Karpas-422 (cell line): ENCODE data around the gene CERS5. TPM values are rescaled to one million over a fixed set of nuclear protein-coding genes. Genes with fewer than 3 reads are reported as not detected.
A peak's percentile ranks its signal among the peaks of the same experiment; 100 is the strongest.

Source experiments
- DNase-seq: peaks from one replicate; pipeline ENCODE4 v3.0.0-alpha.2; 2015
- H2AFZ ChIP-seq: fragments of 200-600 bp; sonication (generic); 2 replicates; pipeline ENCODE4 v1.6.1; 2014; ENCODE audit warnings: antibody characterized with exemption, low read length, mixed read lengths
- H3K27ac ChIP-seq: fragments of 200-600 bp; sonication (generic); 2 replicates; pipeline ENCODE4 v1.5.1; 2014; ENCODE audit warnings: mild to moderate bottlenecking, low read length, moderate library complexity
- H3K27me3 ChIP-seq: fragments of 200-600 bp; sonication (generic); 2 replicates; pipeline ENCODE4 v1.6.1; 2014; ENCODE audit warnings: low read length, mixed read lengths
- H3K36me3 ChIP-seq: fragments of 200-600 bp; sonication (generic); 2 replicates; pipeline ENCODE4 v1.6.1; 2014; ENCODE audit warnings: low read length, mixed read lengths; ENCODE audit not compliant: insufficient read depth
- H3K4me1 ChIP-seq: fragments of 200-600 bp; sonication (generic); 2 replicates; pipeline ENCODE4 v1.6.1; 2014; ENCODE audit warnings: mild to moderate bottlenecking, low read length, mixed read lengths
- H3K4me2 ChIP-seq: fragments of 200-600 bp; sonication (generic); 2 replicates; pipeline ENCODE4 v1.6.1; 2014; ENCODE audit warnings: low read length, low read depth, mild to moderate bottlenecking; ENCODE audit not compliant: poor library complexity, severe bottlenecking
- H3K4me3 ChIP-seq: fragments of 200-600 bp; sonication (generic); 2 replicates; pipeline ENCODE4 v1.5.1; 2014; ENCODE audit warnings: mild to moderate bottlenecking, antibody characterized with exemption, low read length, mixed read lengths
- H3K79me2 ChIP-seq: fragments of 200-600 bp; sonication (generic); 2 replicates; pipeline ENCODE4 v1.6.1; 2014; ENCODE audit warnings: mild to moderate bottlenecking, low read length, mixed read lengths
- H3K9ac ChIP-seq: fragments of 200-600 bp; sonication (generic); 2 replicates; pipeline ENCODE4 v1.6.0; 2014; ENCODE audit warnings: low read length
- H3K9me2 ChIP-seq: fragments of 200-600 bp; sonication (generic), shearing (Covaris generic); replicated peaks from 2 replicates; pipeline ENCODE4 v1.6.0; 2014; ENCODE audit warnings: mild to moderate bottlenecking, low read length, moderate library complexity; ENCODE audit not compliant: insufficient read depth
- H3K9me3 ChIP-seq: fragments of 300-700, 200-600 bp; sonication (generic); 2 replicates; pipeline ENCODE4 v1.6.1; 2014; ENCODE audit warnings: low read length, mixed read lengths
- H4K20me1 ChIP-seq: fragments of 200-600 bp; sonication (generic); 2 replicates; pipeline ENCODE4 v1.6.1; 2014; ENCODE audit warnings: mild to moderate bottlenecking, antibody characterized with exemption, low read length, low read depth; ENCODE audit not compliant: insufficient read depth
- total RNA-seq: library from RNA; depleted of rRNA; stranded (reverse); fragments of >200 nt; shearing (Covaris generic); gene quantifications from 2 replicates; pipeline ENCODE4 v1.2.3, GENCODE V29; 2014; ENCODE audit warnings: low replicate concordance; rRNA removed

CERS5 gene
- total RNA-seq: 47.7 and 65.9 TPM in 2 replicates

GRCh38 chr12:50167049-50167828, at the start of gene CERS5:
Gene CERS5 (minus strand): TSS chr12:50167369. CDS start chr12:50167297, 72 bp downstream.
- peak within 1 kb of the TSS; percentile 72 for H2AFZ ChIP-seq
- DNase-seq: peak; percentile 99
- no peaks in the 10 kb centered on the region for H3K9me2 ChIP-seq
- H3K9me3 ChIP-seq: no peaks in the 10 kb centered on the region
- H3K4me2 ChIP-seq: peak within 1 kb of the TSS; percentile 75
- H3K36me3 ChIP-seq: no peaks in the 10 kb centered on the region
- peak within 1 kb of the TSS; percentile 93 for H3K9ac ChIP-seq
- H3K4me3 ChIP-seq: peak within 1 kb of the TSS; percentile 94
- peaks cover 48% of the 10 kb centered on the region for H3K79me2 ChIP-seq
- no peaks in the 10 kb centered on the region for H3K27me3 ChIP-seq
- H4K20me1 ChIP-seq: no peaks in the 10 kb centered on the region
- peaks cover 18% of the 10 kb centered on the region for H3K4me1 ChIP-seq
- H3K27ac ChIP-seq: peak within 1 kb of the TSS; percentile 69

GRCh38 chr12:50215033-50215432, 47.9 kb upstream of the CERS5 start:
- Histone ChIP-seq H3K79me2 (peaks cover 86% of the 10 kb centered on the region), H3K27ac (no peak overlapping the region), H3K36me3 (peaks cover 19% of the 10 kb centered on the region; the same call in 1 of the 2 replicates), H3K4me1 (peaks cover 29% of the 10 kb centered on the region), H4K20me1 (no peaks in the 10 kb centered on the region), H3K9me3 (no peaks in the 10 kb centered on the region), H3K27me3 (no peaks in the 10 kb centered on the region), H2AFZ (no peak overlapping the region), H3K9me2 (no peaks in the 10 kb centered on the region), H3K4me3 (no peak overlapping the region), H3K9ac (no peak overlapping the region), H3K4me2 (peak overlapping the region; percentile 2)
- no peak for DNase-seq

GRCh38 chr12:50214018-50214417, 46.8 kb upstream of the CERS5 start:
- peaks cover 83% of the 10 kb centered on the region for H3K79me2 ChIP-seq
- no peak overlapping the region for H3K9ac ChIP-seq
- no peak for DNase-seq
- H2AFZ ChIP-seq: no peak overlapping the region
- H3K4me1 ChIP-seq: peaks cover 25% of the 10 kb centered on the region
- H3K4me2 ChIP-seq: peak overlapping the region; percentile 19
- H3K4me3 ChIP-seq: no peak overlapping the region
- H3K27ac ChIP-seq: no peak overlapping the region
- H3K27me3 ChIP-seq: no peaks in the 10 kb centered on the region
- H4K20me1 ChIP-seq: no peaks in the 10 kb centered on the region
- no peaks in the 10 kb centered on the region for H3K9me3 ChIP-seq
- H3K9me2 ChIP-seq: no peaks in the 10 kb centered on the region
- H3K36me3 ChIP-seq: peaks cover 14% of the 10 kb centered on the region; the same call in 1 of the 2 replicates

- no peak for DNase-seq
- H3K4me3 ChIP-seq: no peak overlapping the region
- H3K79me2 ChIP-seq: peaks cover 79% of the 10 kb centered on the region
- H3K4me2 ChIP-seq: peak overlapping the region; percentile 19
- H3K9ac ChIP-seq: no peak overlapping the region
- H4K20me1 ChIP-seq: no peaks in the 10 kb centered on the region
- H3K9me3 ChIP-seq: no peaks in the 10 kb centered on the region
- H3K36me3 ChIP-seq: peaks cover 10% of the 10 kb centered on the region; the same call in 1 of the 2 replicates
- H2AFZ ChIP-seq: no peak overlapping the region
- H3K27me3 ChIP-seq: no peaks in the 10 kb centered on the region
- H3K4me1 ChIP-seq: peaks cover 25% of the 10 kb centered on the region
- no peak overlapping the region for H3K27ac ChIP-seq
- no peaks in the 10 kb centered on the region for H3K9me2 ChIP-seq
Observed at GRCh38 chr12:50213439-50213838, 46.3 kb upstream of the CERS5 start.

GRCh38 chr12:50212071-50212467, 44.9 kb upstream of the CERS5 start:
- peaks cover 79% of the 10 kb centered on the region for H3K79me2 ChIP-seq
- H4K20me1 ChIP-seq: no peaks in the 10 kb centered on the region
- H2AFZ ChIP-seq: no peak overlapping the region
- H3K4me1 ChIP-seq: peaks cover 25% of the 10 kb centered on the region
- H3K4me2 ChIP-seq: no peak overlapping the region
- H3K9me2 ChIP-seq: no peaks in the 10 kb centered on the region
- H3K27me3 ChIP-seq: no peaks in the 10 kb centered on the region
- H3K9ac ChIP-seq: no peak overlapping the region
- H3K27ac ChIP-seq: 0 out of 2 replicates have a peak overlapping the region, but pooled peaks have one; percentile 3
- H3K9me3 ChIP-seq: no peaks in the 10 kb centered on the region
- no peak for DNase-seq
- H3K4me3 ChIP-seq: no peak overlapping the region
- peaks cover 10% of the 10 kb centered on the region; the same call in 1 of the 2 replicates for H3K36me3 ChIP-seq

- DNase-seq: no peak
- Histone ChIP-seq H3K27me3 (no peaks in the 10 kb centered on the region), H3K4me3 (no peak overlapping the region), H3K9me3 (no peaks in the 10 kb centered on the region), H3K9me2 (no peaks in the 10 kb centered on the region), H2AFZ (no peak overlapping the region), H3K27ac (0 out of 2 replicates have a peak overlapping the region, but pooled peaks have one; percentile 3), H3K79me2 (peaks cover 75% of the 10 kb centered on the region), H4K20me1 (no peaks in the 10 kb centered on the region), H3K4me1 (peaks cover 25% of the 10 kb centered on the region), H3K36me3 (peaks cover 10% of the 10 kb centered on the region; the same call in 1 of the 2 replicates), H3K9ac (no peak overlapping the region), H3K4me2 (no peak overlapping the region)
Observed at GRCh38 chr12:50211392-50212070, 44.4 kb upstream of the CERS5 start.

- Histone ChIP-seq H3K27me3 (no peaks in the 10 kb centered on the region), H3K9ac (no peak overlapping the region), H3K4me2 (no peak overlapping the region), H3K36me3 (peaks cover 15% of the 10 kb centered on the region; the same call in 1 of the 2 replicates), H3K27ac (no peak overlapping the region), H3K4me3 (no peak overlapping the region), H3K79me2 (peaks cover 50% of the 10 kb centered on the region), H3K9me3 (no peaks in the 10 kb centered on the region), H4K20me1 (no peaks in the 10 kb centered on the region), H2AFZ (no peak overlapping the region), H3K9me2 (no peaks in the 10 kb centered on the region), H3K4me1 (peaks cover 5% of the 10 kb centered on the region; the same call in 1 of the 2 replicates)
- DNase-seq: peak; percentile 55
Observed at GRCh38 chr12:50207424-50207823, 40.3 kb upstream of the CERS5 start.

- peak; percentile 40 for DNase-seq
- peaks cover 12% of the 10 kb centered on the region; the same call in 1 of the 2 replicates for H3K36me3 ChIP-seq
- no peak overlapping the region for H3K9ac ChIP-seq
Observed at GRCh38 chr12:50205648-50206047, 38.5 kb upstream of the CERS5 start.

More at GRCh38 chr12:50205648-50206047, 38.5 kb upstream of the CERS5 start:
- Histone ChIP-seq H3K27ac (no peak overlapping the region), H2AFZ (no peak overlapping the region), H4K20me1 (no peaks in the 10 kb centered on the region), H3K9me2 (no peaks in the 10 kb centered on the region), H3K27me3 (no peaks in the 10 kb centered on the region), H3K4me1 (no peaks in the 10 kb centered on the region), H3K9me3 (no peaks in the 10 kb centered on the region), H3K4me3 (no peak overlapping the region), H3K4me2 (no peak overlapping the region), H3K79me2 (peaks cover 35% of the 10 kb centered on the region)
